ENCODE measurements around the gene PDP2. TPM values are rescaled to one million over a fixed set of nuclear protein-coding genes. Genes with fewer than 3 reads are reported as not detected.

Gene PDP2
- total RNA-seq, 6 donors from 2014 or later: 12.3 to 24.6 (median 17.4) TPM

- 35 to 61% methylated on average over 3 to 5 of the region's 5 CpGs for WGBS, 2 donors
- TF ChIP-seq POLR2A (IDR thresholded peaks at IDR 0.05) (no peak), POLR2AphosphoS5 (IDR thresholded peaks at IDR 0.05) (no peak), CTCF (IDR thresholded peaks at IDR 0.05) (no peak)
- no peaks in the 10 kb centered on the region for H3K36me3 ChIP-seq
- DNase-seq (no peak), ATAC-seq (ENCODE audit: low FRiP score in 2 of 2) (no peak)
- H3K27ac ChIP-seq: no peak overlapping the region
- H3K9me3 ChIP-seq: no peaks in the 10 kb centered on the region
- no peaks in the 10 kb centered on the region for H3K27me3 ChIP-seq
- peaks cover 8 to 35% (median 24%) of the 10 kb centered on the region in 4 donors for H3K4me1 ChIP-seq
- no peak overlapping the region for H3K4me3 ChIP-seq
These were observed 2.2 kb upstream of the PDP2 start for GRCh38 chr16:66878067-66878466.

GRCh38 chr16:66881014-66881417, 701 bp downstream of the PDP2 start:
- peak overlapping the region; percentile 67 to 92 (median 84) for H3K27ac ChIP-seq
- peaks cover 6 to 18% (median 13%) of the 10 kb centered on the region in 4 donors for H3K36me3 ChIP-seq
- peaks cover 8 to 38% (median 20%) of the 10 kb centered on the region in 4 donors for H3K4me1 ChIP-seq
- H3K4me3 ChIP-seq: peak overlapping the region; percentile 31 to 86 (median 74)
- H3K27me3 ChIP-seq: no peaks in the 10 kb centered on the region
- TF ChIP-seq POLR2AphosphoS5 (IDR thresholded peaks at IDR 0.05): no peak
- no peak for TF ChIP-seq CTCF (IDR thresholded peaks at IDR 0.05)
- no peak for TF ChIP-seq POLR2A (IDR thresholded peaks at IDR 0.05)
- no peak for TF ChIP-seq EP300 (IDR thresholded peaks at IDR 0.05)
- 3 to 4% methylated on average over 14 of the region's 23 CpGs for whole genome bisulfite sequencing, 2 donors
- peak in 1 of 2 donors; percentile 49 for ATAC-seq (ENCODE audit: low FRiP score in 2 of 2)
- DNase-seq: no peak
- H3K9me3 ChIP-seq: no peaks in the 10 kb centered on the region

- 58% methylated on average over 2 of the region's 2 CpGs for WGBS, 2 donors
- H3K27ac ChIP-seq: peak overlapping the region in 3 of 4 donors; percentile 77 to 92 (median 91)
- peak in 1 of 2 donors; percentile 57 for DNase-seq
These were observed 1.2 kb downstream of the PDP2 start for GRCh38 chr16:66881560-66881959.

GRCh38 chr16:66881964-66882508, 1.7 kb downstream of the PDP2 start:
- Histone ChIP-seq H3K4me3 (peak overlapping the region in 1 of 4 donors; percentile 65), H3K27ac (peak overlapping the region in 1 of 4 donors; percentile 91), H3K9me3 (no peaks in the 10 kb centered on the region), H3K36me3 (peaks cover 6 to 25% (median 13%) of the 10 kb centered on the region in 4 donors), H3K27me3 (no peaks in the 10 kb centered on the region), H3K4me1 (peaks cover 8 to 48% (median 20%) of the 10 kb centered on the region in 4 donors)
- WGBS, 2 donors: 88 to 93% methylated on average over 8 of the region's 8 CpGs
- no peak for ATAC-seq (ENCODE audit: low FRiP score in 2 of 2)
- TF ChIP-seq POLR2AphosphoS5 (IDR thresholded peaks at IDR 0.05): no peak
- no peak for TF ChIP-seq EP300 (IDR thresholded peaks at IDR 0.05)
- TF ChIP-seq POLR2A (IDR thresholded peaks at IDR 0.05): no peak
- no peak for TF ChIP-seq CTCF (IDR thresholded peaks at IDR 0.05)
- no peak for DNase-seq

More at GRCh38 chr16:66881560-66881959, 1.2 kb downstream of the PDP2 start:
- TF ChIP-seq EP300 (IDR thresholded peaks at IDR 0.05): no peak
- TF ChIP-seq CTCF (IDR thresholded peaks at IDR 0.05): no peak
- peak in 1 of 2 donors; percentile 51 for TF ChIP-seq POLR2AphosphoS5 (IDR thresholded peaks at IDR 0.05)
- no peak for ATAC-seq (ENCODE audit: low FRiP score in 2 of 2)
- H3K36me3 ChIP-seq: peaks cover 6 to 20% (median 13%) of the 10 kb centered on the region in 4 donors
- peak overlapping the region in 3 of 4 donors; percentile 65 to 86 (median 82) for H3K4me3 ChIP-seq
- H3K27me3 ChIP-seq: no peaks in the 10 kb centered on the region
- H3K9me3 ChIP-seq: no peaks in the 10 kb centered on the region
- peaks cover 8 to 43% (median 20%) of the 10 kb centered on the region in 4 donors for H3K4me1 ChIP-seq

GRCh38 chr16:66882702-66883101, 2.4 kb downstream of the PDP2 start:
- DNase-seq (no peak), ATAC-seq (ENCODE audit: low FRiP score in 2 of 2) (no peak)
- Histone ChIP-seq H3K36me3 (peaks cover 6 to 25% (median 13%) of the 10 kb centered on the region in 4 donors), H3K4me1 (peaks cover 8 to 48% (median 20%) of the 10 kb centered on the region in 4 donors), H3K9me3 (no peaks in the 10 kb centered on the region), H3K27me3 (no peaks in the 10 kb centered on the region), H3K4me3 (no peak overlapping the region), H3K27ac (peak overlapping the region in 3 of 4 donors; percentile 13 to 91 (median 14))
- WGBS, 2 donors: 91 to 93% methylated on average over 3 of the region's 3 CpGs
- TF ChIP-seq EP300 (IDR thresholded peaks at IDR 0.05) (no peak), POLR2A (IDR thresholded peaks at IDR 0.05) (no peak), CTCF (IDR thresholded peaks at IDR 0.05) (no peak), POLR2AphosphoS5 (IDR thresholded peaks at IDR 0.05) (no peak)
